H1 (cell line): ENCODE measurements around the gene AMBP. TPM values are rescaled to one million over a fixed set of nuclear protein-coding genes. Genes with fewer than 3 reads are reported as not detected.

Experiments
- CTCF ChIA-PET: fragments of 300-600 bp; sonication (Branson Sonifier 250); formaldehyde crosslinking; loops from one replicate; lab custom pipeline; 2021; ENCODE audit not compliant: partially characterized antibody; lab: Charles Lee
- POLR2A ChIA-PET: fragments of 300-600 bp; sonication (Branson Sonifier 250); formaldehyde crosslinking; loops from one replicate; lab custom pipeline; 2021; ENCODE audit warnings: inconsistent platforms; ENCODE audit not compliant: partially characterized antibody; lab: Charles Lee
- DNase-seq, 2 experiments: peaks; one replicate each; pipeline versions ENCODE4 v3.0.0 to v3.0.0-alpha.2; 2010 to 2022; ENCODE audit warnings: low spot score in 2 of 2, low read depth in 1 of 2, mixed read lengths in 1 of 2
- FAIRE-seq: peaks from 2 replicates; lab custom pipeline; 2011; peaks lifted over from hg19 to GRCh38; lab: Jason Lieb, UNC
- H2AFZ ChIP-seq: 2 replicates; pipeline ENCODE4 v1.8.1; 2012; ENCODE audit warnings: low read length, inconsistent platforms
- H2AK5ac ChIP-seq: 2 replicates; pipeline ENCODE4 v1.6.1; 2013; ENCODE audit warnings: low read depth, low read length
- H2BK120ac ChIP-seq: replicated peaks from 2 replicates; pipeline ENCODE3; 2013; ENCODE audit warnings: low read depth, low read length, inconsistent platforms
- H2BK12ac ChIP-seq: 2 replicates; pipeline ENCODE4 v1.6.1; 2013; ENCODE audit warnings: low read depth, low read length
- H2BK15ac ChIP-seq: 2 replicates; pipeline ENCODE4 v1.6.1; 2013; ENCODE audit warnings: low read length
- H2BK20ac ChIP-seq: 2 replicates; pipeline ENCODE4 v1.6.1; 2013; ENCODE audit warnings: low read length
- H2BK5ac ChIP-seq: 2 replicates; pipeline ENCODE4 v1.6.1; 2013; ENCODE audit warnings: low read depth, low read length
- H3K14ac ChIP-seq: 2 replicates; pipeline ENCODE4 v1.6.1; 2013; ENCODE audit warnings: inconsistent platforms; ENCODE audit not compliant: insufficient read length
- H3K18ac ChIP-seq: 2 replicates; pipeline ENCODE4 v1.6.1; 2013; ENCODE audit warnings: low read length; ENCODE audit errors: extremely low read depth
- H3K23ac ChIP-seq: 2 replicates; pipeline ENCODE4 v1.6.1; 2013; ENCODE audit warnings: inconsistent platforms; ENCODE audit not compliant: insufficient read length
- H3K23me2 ChIP-seq: 2 replicates; pipeline ENCODE4 v1.6.1; 2013; ENCODE audit warnings: low read depth, low read length
- H3K27ac ChIP-seq: 2 replicates; pipeline ENCODE4 v1.6.1; 2011; ENCODE audit warnings: low read depth, low read length, inconsistent platforms
- H3K27me3 ChIP-seq, 4 experiments: replicated peaks in 1 of 4; 1 replicate in 1 of 4; 2 replicates in 3 of 4; pipeline versions ENCODE4 v1.6.1 to v1.8.1; 2011 to 2013; ENCODE audit warnings: low read length in 3 of 4, mild to moderate bottlenecking in 3 of 4, inconsistent platforms in 2 of 4, mixed read lengths in 2 of 4, moderate library complexity in 1 of 4; ENCODE audit not compliant: control insufficient read depth in 3 of 4, insufficient read depth in 3 of 4; ENCODE audit errors: extremely low read depth in 1 of 4
- H3K36me3 ChIP-seq, 4 experiments: 2 replicates each; pipeline versions ENCODE4 v1.6.1 to v1.8.1; 2011 to 2013; ENCODE audit warnings: mild to moderate bottlenecking in 4 of 4, low read length in 3 of 4, moderate library complexity in 2 of 4, control low read depth in 1 of 4, inconsistent platforms in 1 of 4; ENCODE audit not compliant: insufficient read depth in 4 of 4, control insufficient read depth in 2 of 4
- H3K4ac ChIP-seq: replicated peaks from 2 replicates; pipeline ENCODE3; 2013; ENCODE audit warnings: low read length, low read depth, mixed read lengths, inconsistent platforms; ENCODE audit not compliant: insufficient read length
- H3K4me1 ChIP-seq, 4 experiments: replicated peaks in 1 of 4; 1 replicate in 1 of 4; 2 replicates in 3 of 4; pipeline versions ENCODE4 v1.6.1 to v1.8.1; 2011 to 2013; ENCODE audit warnings: low read length in 3 of 4, inconsistent platforms in 2 of 4, mixed read lengths in 1 of 4; ENCODE audit not compliant: insufficient read depth in 4 of 4, control insufficient read depth in 3 of 4
- H3K4me2 ChIP-seq, 2 experiments: 2 replicates each; pipeline versions ENCODE4 v1.6.1 to v1.8.1; 2011 to 2013; ENCODE audit warnings: low read depth in 2 of 2, low read length in 2 of 2, control low read depth in 1 of 2, inconsistent platforms in 1 of 2, mild to moderate bottlenecking in 1 of 2; ENCODE audit not compliant: insufficient read depth in 1 of 2
- H3K4me3 ChIP-seq, 4 experiments: fragments of 200-600, 300-600 bp in 1 of 4; sonication (generic), shearing (Covaris generic), sonication (Bioruptor Twin) in 1 of 4; 2 replicates each; pipeline versions ENCODE4 v1.5.1 to v1.8.1; 2011 to 2016; ENCODE audit warnings: low read length in 4 of 4, low read depth in 3 of 4, control low read depth in 2 of 4, inconsistent platforms in 2 of 4, mild to moderate bottlenecking in 2 of 4, mixed read lengths in 1 of 4, moderate library complexity in 1 of 4; ENCODE audit not compliant: insufficient read depth in 2 of 4; ENCODE audit errors: extremely low read depth in 1 of 4
- H3K56ac ChIP-seq: replicated peaks from 2 replicates; pipeline ENCODE3; 2013; ENCODE audit warnings: low read depth, mild to moderate bottlenecking, mixed read lengths, low read length, inconsistent platforms; ENCODE audit not compliant: insufficient read length
- H3K79me1 ChIP-seq: 2 replicates; pipeline ENCODE4 v1.6.1; 2013; ENCODE audit warnings: low read depth, low read length, control low read depth
- H3K79me2 ChIP-seq, 2 experiments: 2 replicates each; pipeline versions ENCODE4 v1.6.1 to v1.8.1; 2012 to 2013; ENCODE audit warnings: low read length in 2 of 2, mild to moderate bottlenecking in 2 of 2, inconsistent platforms in 1 of 2; ENCODE audit not compliant: insufficient read depth in 2 of 2, control insufficient read depth in 1 of 2
- H3K9ac ChIP-seq, 4 experiments: replicated peaks in 1 of 4; 1 replicate in 1 of 4; 2 replicates in 3 of 4; pipeline versions ENCODE4 v1.6.1 to v1.8.1; 2011 to 2013; ENCODE audit warnings: low read depth in 3 of 4, low read length in 3 of 4, control low read depth in 2 of 4, mild to moderate bottlenecking in 2 of 4, moderate library complexity in 2 of 4, inconsistent platforms in 1 of 4; ENCODE audit errors: extremely low read depth in 1 of 4
- H3K9me3 ChIP-seq, 2 experiments: 2 replicates each; pipeline versions ENCODE4 v1.6.1 to v1.8.1; 2012 to 2013; ENCODE audit warnings: mild to moderate bottlenecking in 2 of 2, moderate library complexity in 2 of 2, control low read depth in 1 of 2, inconsistent platforms in 1 of 2, low read depth in 1 of 2, low read length in 1 of 2, mixed read lengths in 1 of 2; ENCODE audit not compliant: insufficient read depth in 2 of 2
- H4K20me1 ChIP-seq, 2 experiments: replicated peaks in 1 of 2; 2 replicates each; pipeline versions ENCODE3 to v1.8.1; 2011 to 2013; ENCODE audit warnings: inconsistent platforms in 2 of 2, low read length in 2 of 2, mild to moderate bottlenecking in 1 of 2; ENCODE audit not compliant: insufficient read depth in 2 of 2, control insufficient read depth in 1 of 2
- H4K5ac ChIP-seq: 2 replicates; pipeline ENCODE4 v1.6.1; 2013; ENCODE audit warnings: low read length, low read depth, mixed read lengths, inconsistent platforms; ENCODE audit not compliant: insufficient read length
- H4K8ac ChIP-seq: 2 replicates; pipeline ENCODE4 v1.8.0; 2013; ENCODE audit warnings: mild to moderate bottlenecking, moderate library complexity, low read length, inconsistent platforms; ENCODE audit not compliant: insufficient read depth; ENCODE audit errors: extremely low read depth
- H4K91ac ChIP-seq: replicated peaks from 2 replicates; pipeline ENCODE3; 2013; ENCODE audit warnings: low read length, mixed read lengths, inconsistent platforms; ENCODE audit not compliant: insufficient read length
- ASH2L ChIP-seq: fragments of 200-600, 300-600 bp; sonication (generic); IDR thresholded peaks from one replicate; pipeline ENCODE4 v1.7.1; 2017; ENCODE audit warnings: low read length
- BCL11A ChIP-seq, 2 experiments: IDR thresholded peaks; one replicate each; pipeline ENCODE4 v1.6.1; 2011; ENCODE audit warnings: low read depth in 2 of 2, low read length in 2 of 2, mild to moderate bottlenecking in 2 of 2
- KDM4A ChIP-seq: IDR thresholded peaks from one replicate; pipeline ENCODE4 v1.7.1; 2012; ENCODE audit warnings: low read depth, mild to moderate bottlenecking, moderate library complexity, low read length, inconsistent platforms; ENCODE audit not compliant: severe bottlenecking
- PHF8 ChIP-seq: fragments of 200-600 bp; sonication (generic); conservative IDR thresholded peaks from 2 replicates; pipeline ENCODE4 v1.7.1; 2012; ENCODE audit warnings: low read depth, mild to moderate bottlenecking, inconsistent platforms, low read length, moderate library complexity
- SIX5 ChIP-seq: IDR thresholded peaks from 2 replicates; pipeline ENCODE4 v1.6.1; 2011; ENCODE audit warnings: mild to moderate bottlenecking, low read depth, low read length
- SP1 ChIP-seq: IDR thresholded peaks from 2 replicates; pipeline ENCODE4 v1.6.1; 2011; ENCODE audit warnings: low read depth, low read length
- SRF ChIP-seq: IDR thresholded peaks from 2 replicates; pipeline ENCODE4 v1.6.1; 2011; ENCODE audit warnings: mild to moderate bottlenecking, low read depth, low read length, moderate library complexity
- TCF12 ChIP-seq: IDR thresholded peaks from 2 replicates; pipeline ENCODE4 v1.6.1; 2011; ENCODE audit warnings: low read depth, mild to moderate bottlenecking, low read length
- WGBS, 2 experiments: shearing (Covaris generic) in 1 of 2; methylation state at CpG; one replicate each; pipeline versions ENCODE4 v1.1.6 to v1.1.7; 2013 to 2015; ENCODE audit warnings: low lambda C conversion rate in 2 of 2, mixed read lengths in 2 of 2, inconsistent platforms in 1 of 2, low coverage in 1 of 2, missing lambda C conversion rate in 1 of 2; ENCODE audit not compliant: insufficient replicate concordance in 2 of 2, insufficient coverage in 1 of 2, insufficient read length in 1 of 2; ENCODE audit errors: extremely low coverage in 1 of 2, missing lambda C conversion rate in 1 of 2; 5-methylcytosine and 5-hydroxymethylcytosine counted together
- polyA plus RNA-seq, 7 experiments: library from polyadenylated mRNA; depleted of rRNA in 3 of 7; stranded (reverse) in 5 of 7; unstranded in 2 of 7; fragments of >200 nt in 5 of 7; fragments of 200-250 nt in 2 of 7; gene quantifications; 1 replicate in 5 of 7; 2 replicates in 1 of 7; 4 replicates in 1 of 7; pipeline versions ENCODE4 v1.2.1 to v1.2.3, GENCODE V29; 2011 to 2013; ENCODE audit warnings: missing spikeins in 2 of 7, mixed read lengths in 2 of 7
- total RNA-seq: library from RNA; stranded (reverse); fragmentation: NEBNext Ultra II Directional; extraction: Animal tissue kit (Norgen Biotek cat#: 25700); gene quantifications from 2 replicates; pipeline ENCODE4 v1.2.1, GENCODE V29; 2021

Gene AMBP
- total and polyA plus RNA-seq, 2 of the 8 experiments (the other 6 are each of a cell fraction or from before 2014, with no cell fraction given), result 3.0 to 4.0 TPM

DNA sequence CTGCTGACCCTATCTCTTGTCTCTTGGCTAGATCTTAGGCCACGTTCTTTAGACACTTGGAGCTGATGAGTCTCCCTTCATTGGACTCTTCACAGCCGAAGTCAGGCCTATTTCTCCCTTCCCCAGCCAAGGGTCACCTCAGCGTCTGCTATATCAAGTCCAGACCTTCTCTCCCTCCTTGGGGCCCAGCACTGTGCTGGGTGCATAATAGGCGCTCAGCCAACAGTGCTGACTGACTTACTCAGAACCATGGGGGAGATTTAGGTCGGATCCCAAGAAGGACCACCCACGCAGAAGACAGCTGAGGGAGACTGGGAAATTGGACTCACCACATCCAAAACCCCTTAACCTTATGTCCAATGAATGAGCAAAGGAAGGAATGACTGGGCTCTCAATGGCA lies 5.6 kb upstream of the AMBP start:
- Histone ChIP-seq H4K91ac (no peak overlapping the region), H3K36me3 (no peaks in the 10 kb centered on the region), H3K79me1 (no peaks in the 10 kb centered on the region), H3K4me3 (no peak overlapping the region), H2BK12ac (no peak overlapping the region), H3K79me2 (no peaks in the 10 kb centered on the region), H3K18ac (no peak overlapping the region), H2BK120ac (no peak overlapping the region), H2BK15ac (no peak overlapping the region), H3K4me1 (0 out of 7 replicates have a peak, but pooled peaks cover 0 to 2% (median 0%) of the 10 kb centered on the region in 4 experiments), H3K4me2 (no peak overlapping the region), H3K23me2 (no peaks in the 10 kb centered on the region), H3K56ac (no peak overlapping the region), H2BK5ac (no peak overlapping the region), H4K20me1 (peaks cover 0 to 1% of the 10 kb centered on the region in 2 experiments), H3K4ac (no peak overlapping the region), H3K9me3 (no peaks in the 10 kb centered on the region), H2BK20ac (no peak overlapping the region), H4K5ac (no peak overlapping the region), H2AFZ (no peak overlapping the region), H3K9ac (no peak overlapping the region), H3K14ac (no peak overlapping the region), H2AK5ac (no peak overlapping the region), H4K8ac (no peak overlapping the region), H3K27me3 (no peaks in the 10 kb centered on the region; a peak in 2 of 7 replicates), H3K27ac (no peak overlapping the region), H3K23ac (no peak overlapping the region)
- 94% methylated on average over 6 of the region's 6 CpGs; no CpG with 5 or more reads in 1 of the 2 experiments for WGBS, 2 experiments
- POLR2A ChIA-PET, result interaction anchor here (1.6 kb wide), 1 partner anchor 10 kb away, joined by 6 read pairs; no protein-coding TSS in a partner anchor
- DNase-seq (no peak), FAIRE-seq (no peak)
- CTCF ChIA-PET, result interaction anchor here (0.7 to 10.3 kb wide), 46 partner anchors 8 to 568 kb away, joined by 3 to 144 read pairs (median 4); partner anchors contain the start of genes COL27A1 and KIF12
- TF ChIP-seq BCL11A (IDR thresholded peaks at IDR 0.05; ENCODE audit: low read depth in 2 of 2, low read length in 2 of 2), result no peak
- TF ChIP-seq SIX5, result no peak
- no peak for TF ChIP-seq ASH2L
- no peak for TF ChIP-seq SRF
- no peak for TF ChIP-seq KDM4A
- TF ChIP-seq PHF8, result no peak
- TF ChIP-seq TCF12, result no peak
- TF ChIP-seq SP1, result no peak
